Activated CD4-positive, alpha-beta T cell treated with anti-CD3 and anti-CD28 coated beads, Interleukin-2, Interleukin-4, amounts not matched to agents 100 ng/mL and 50 ng/mL, durations not matched to agents 16 hours and 8 hours (primary cell): Measurements from ENCODE around the gene CEP350.

Source experiments
- DNase-seq: peaks from one replicate; pipeline ENCODE4 v3.0.0-alpha.2; 2020; ENCODE audit warnings: low spot score

The CEP350 gene

GRCh38 chr1:180062452-180062971, 107.9 kb downstream of the CEP350 start:
- DNase-seq, result no peak

GRCh38 chr1:180065408-180065807, 110.8 kb downstream of the CEP350 start:
- DNase-seq, result no peak

GRCh38 chr1:180066150-180066549, 111.5 kb downstream of the CEP350 start:
- DNase-seq, result no peak

GRCh38 chr1:180070286-180070685, 115.7 kb downstream of the CEP350 start:
- DNase-seq, result no peak

GRCh38 chr1:180071759-180072158, 117.1 kb downstream of the CEP350 start:
- DNase-seq, result no peak

GRCh38 chr1:180080439-180080838, 125.8 kb downstream of the CEP350 start:
- peak; percentile 24 for DNase-seq

GRCh38 chr1:180081474-180081873, 126.9 kb downstream of the CEP350 start:
- no peak for DNase-seq

GRCh38 chr1:180083164-180083563, 128.6 kb downstream of the CEP350 start:
- no peak for DNase-seq

GRCh38 chr1:180084867-180085266, 130.3 kb downstream of the CEP350 start:
- DNase-seq, result no peak

GRCh38 chr1:180085331-180085730, 130.7 kb downstream of the CEP350 start:
- peak; percentile 4 for DNase-seq

GRCh38 chr1:180092931-180093650, 138.5 kb downstream of the CEP350 start:
- no peak for DNase-seq

GRCh38 chr1:180094705-180095295, 140.2 kb downstream of the CEP350 start:
- no peak for DNase-seq

GRCh38 chr1:180096584-180097325, 142.1 kb downstream of the CEP350 start:
- DNase-seq, result no peak

GRCh38 chr1:180097326-180097605, 142.7 kb downstream of the CEP350 start:
- no peak for DNase-seq

- DNase-seq, result no peak
Observed at GRCh38 chr1:180101411-180101810, 146.8 kb downstream of the CEP350 start.

- DNase-seq, result no peak
Observed at GRCh38 chr1:180103819-180104218, 149.2 kb downstream of the CEP350 start.

GRCh38 chr1:180112091-180112490, 157.5 kb downstream of the CEP350 start:
- DNase-seq, result no peak

GRCh38 chr1:180112984-180113647, 158.5 kb downstream of the CEP350 start:
- DNase-seq, result no peak

- no peak for DNase-seq
Observed at GRCh38 chr1:180114396-180114945, 159.9 kb downstream of the CEP350 start.

- no peak for DNase-seq
Observed at GRCh38 chr1:180116964-180117763, 162.6 kb downstream of the CEP350 start.

- no peak for DNase-seq
Observed at GRCh38 chr1:180117764-180118116, 163.1 kb downstream of the CEP350 start.

GRCh38 chr1:180119837-180120236, 165.2 kb downstream of the CEP350 start:
- no peak for DNase-seq
